ENCODE measurements around the gene CHRM1.
"Not testable (repeated sequence)": the region's sequence is repeated elsewhere in the genome, so short reads cannot be mapped to it uniquely, and the experiment has no call there.

CHRM1 gene

GRCh38 chr11:62863687-62864335 is 57.4 kb downstream of the CHRM1 start:
- DNase-seq, result no peak

GRCh38 chr11:62861564-62862192 is 59.5 kb downstream of the CHRM1 start:
- not testable (repeated sequence) for DNase-seq

- no peak for DNase-seq
Measured at GRCh38 chr11:62860835-62861563, 60.2 kb downstream of the CHRM1 start.

- DNase-seq, result not testable (repeated sequence)
Measured at GRCh38 chr11:62859281-62859703, 61.9 kb downstream of the CHRM1 start.

Measured in activated CD4-positive, alpha-beta T cell treated with anti-CD3 and anti-CD28 coated beads, Interleukin-2, amount 50 U/mL, for 48 hours (primary cell).